ENCODE results near the gene SERPINA9. TPM values are rescaled to one million over a fixed set of nuclear protein-coding genes. Genes with fewer than 3 reads are reported as not detected.

Gene SERPINA9
- polyA plus RNA-seq, 1 experiment = 0.05 TPM

GRCh38 chr14:94501588-94502516, 25.9 kb upstream of the SERPINA9 start:
- no peak for DNase-seq (ENCODE audit: low read depth, low spot score)
- H3K27me3 ChIP-seq (ENCODE audit: control insufficient read depth, insufficient read depth, low read length) = peaks cover 3% of the 10 kb centered on the region
- ChIA-PET POLR2A (no interaction called here), CTCF (interaction anchor here (1.1 kb wide), 1 partner anchor 15 kb away, joined by 3 read pairs; no protein-coding TSS in a partner anchor)
- H3K4me3 ChIP-seq (ENCODE audit: low read depth, low read length) = no peak overlapping the region
- no peak overlapping the region for H3K27ac ChIP-seq (ENCODE audit: low read depth, low read length)
- H3K9me3 ChIP-seq (ENCODE audit: control insufficient read depth, insufficient read depth, low read length) = no peaks in the 10 kb centered on the region
- no peak for TF ChIP-seq CTCF (IDR thresholded peaks at IDR 0.05; ENCODE audit: low read depth, low read length)

DNA sequence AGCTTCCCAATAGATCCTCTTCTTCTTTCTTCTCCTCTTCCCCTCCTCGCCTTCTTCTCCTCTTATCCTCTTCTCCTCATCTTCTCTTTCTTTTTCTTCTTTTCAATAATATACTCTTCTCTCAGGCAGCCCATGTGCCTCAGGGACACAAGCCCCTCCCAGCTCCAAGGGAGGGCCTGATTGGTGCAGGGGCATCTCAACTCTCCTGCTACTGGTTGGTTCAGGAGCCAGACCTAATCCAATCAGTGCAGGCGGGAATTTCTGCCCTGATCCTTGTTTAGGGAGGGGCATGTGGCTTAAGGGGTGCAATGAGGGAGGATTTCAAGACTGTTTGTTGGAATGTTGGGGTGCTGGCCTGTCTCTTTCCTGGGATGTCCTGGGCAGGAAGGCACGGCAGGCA, 24.3 kb upstream of the SERPINA9 start:
- Histone ChIP-seq H3K4me3 (ENCODE audit: low read depth, low read length) (no peak overlapping the region), H3K27ac (ENCODE audit: low read depth, low read length) (no peak overlapping the region), H3K27me3 (ENCODE audit: control insufficient read depth, insufficient read depth, low read length) (peaks cover 3% of the 10 kb centered on the region), H3K9me3 (ENCODE audit: control insufficient read depth, insufficient read depth, low read length) (no peaks in the 10 kb centered on the region)
- no peak for TF ChIP-seq CTCF (IDR thresholded peaks at IDR 0.05; ENCODE audit: low read depth, low read length)
- no peak for DNase-seq (ENCODE audit: low read depth, low spot score)
- CTCF ChIA-PET = interaction anchor here (1.3 kb wide), 1 partner anchor 14 kb away, joined by 6 read pairs; no protein-coding TSS in a partner anchor
- POLR2A ChIA-PET = no interaction called here

GRCh38 chr14:94499673-94500072, 23.7 kb upstream of the SERPINA9 start:
- CTCF ChIA-PET = interaction anchor here (6.1 kb wide), 1 partner anchor 13 kb away, joined by 50 read pairs; no protein-coding TSS in a partner anchor
- no peak for DNase-seq (ENCODE audit: low read depth, low spot score)
- Histone ChIP-seq H3K27ac (ENCODE audit: low read depth, low read length) (no peak overlapping the region), H3K9me3 (ENCODE audit: control insufficient read depth, insufficient read depth, low read length) (no peaks in the 10 kb centered on the region), H3K27me3 (ENCODE audit: control insufficient read depth, insufficient read depth, low read length) (peaks cover 3% of the 10 kb centered on the region), H3K4me3 (ENCODE audit: low read depth, low read length) (no peak overlapping the region)
- TF ChIP-seq CTCF (IDR thresholded peaks at IDR 0.05; ENCODE audit: low read depth, low read length) = no peak
- POLR2A ChIA-PET = no interaction called here

DNA sequence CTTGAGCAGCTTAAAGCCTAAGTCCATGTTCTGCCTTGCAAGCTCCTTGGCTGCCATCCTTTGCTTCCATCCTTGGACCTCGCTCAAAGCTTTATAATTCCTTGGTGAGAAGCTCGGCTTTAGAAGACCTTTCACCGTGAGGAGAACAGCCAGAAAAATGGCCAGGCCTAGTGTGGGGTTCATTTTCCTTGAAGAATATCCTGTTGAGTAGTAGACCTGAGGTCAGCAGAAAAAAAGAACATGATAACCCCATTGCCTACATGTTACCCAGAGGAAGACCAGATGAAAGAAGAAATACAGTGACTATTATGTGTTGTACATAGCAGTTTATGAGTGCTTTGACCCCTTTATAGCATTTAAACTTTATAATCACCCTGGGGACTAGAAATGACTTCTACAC, 22.2 kb upstream of the SERPINA9 start:
- no peak overlapping the region for H3K4me3 ChIP-seq (ENCODE audit: low read depth, low read length)
- TF ChIP-seq CTCF (IDR thresholded peaks at IDR 0.05; ENCODE audit: low read depth, low read length) = no peak
- no peaks in the 10 kb centered on the region for H3K9me3 ChIP-seq (ENCODE audit: control insufficient read depth, insufficient read depth, low read length)
- no peak overlapping the region for H3K27ac ChIP-seq (ENCODE audit: low read depth, low read length)
- ChIA-PET CTCF (interaction anchor here (6.1 kb wide), 1 partner anchor 12 kb away, joined by 50 read pairs; no protein-coding TSS in a partner anchor), POLR2A (no interaction called here)
- DNase-seq (ENCODE audit: low read depth, low spot score) = no peak
- H3K27me3 ChIP-seq (ENCODE audit: control insufficient read depth, insufficient read depth, low read length) = peaks cover 3% of the 10 kb centered on the region

- no peak for DNase-seq (ENCODE audit: low read depth, low spot score)
- Histone ChIP-seq H3K27me3 (ENCODE audit: control insufficient read depth, insufficient read depth, low read length) (peaks cover 3% of the 10 kb centered on the region), H3K9me3 (ENCODE audit: control insufficient read depth, insufficient read depth, low read length) (no peaks in the 10 kb centered on the region), H3K27ac (ENCODE audit: low read depth, low read length) (no peak overlapping the region), H3K4me3 (ENCODE audit: low read depth, low read length) (no peak overlapping the region)
- ChIA-PET CTCF (interaction anchor here (6.1 kb wide), 1 partner anchor 8 kb away, joined by 50 read pairs; no protein-coding TSS in a partner anchor), POLR2A (no interaction called here)
- no peak for TF ChIP-seq CTCF (IDR thresholded peaks at IDR 0.05; ENCODE audit: low read depth, low read length)
Observed at GRCh38 chr14:94494085-94494484, 18.1 kb upstream of the SERPINA9 start.

Measured in AG04450 (cell line).